ENCODE measurements around the gene COMMD2.

The COMMD2 gene

DNA sequence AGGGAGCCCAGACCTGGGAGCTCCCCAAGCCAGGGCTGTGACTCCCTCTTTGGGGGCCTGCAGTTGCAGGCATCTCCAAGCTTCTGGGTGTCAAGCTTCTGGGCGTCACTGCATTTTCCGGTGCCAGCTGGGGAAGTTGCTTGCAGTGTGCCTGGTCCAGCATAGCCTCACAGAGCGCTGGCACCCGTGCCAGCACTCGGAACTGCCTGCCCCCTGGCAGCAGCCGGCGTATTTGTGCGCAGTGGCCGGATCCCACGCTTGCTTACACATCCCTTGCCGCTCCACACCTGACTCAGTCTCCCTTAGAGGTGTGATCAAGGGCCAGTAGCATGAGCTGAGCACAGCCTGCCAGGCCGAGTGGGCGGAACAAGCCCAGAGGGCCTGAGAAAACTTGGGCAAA, 37.0 kb downstream of the COMMD2 start:
- DNase-seq (ENCODE audit: extremely low read depth, low read depth): no peak
- no peak overlapping the region for H3K4me3 ChIP-seq (replicated peaks; ENCODE audit: low read depth, low read length)
- TF ChIP-seq, protein P1, sequence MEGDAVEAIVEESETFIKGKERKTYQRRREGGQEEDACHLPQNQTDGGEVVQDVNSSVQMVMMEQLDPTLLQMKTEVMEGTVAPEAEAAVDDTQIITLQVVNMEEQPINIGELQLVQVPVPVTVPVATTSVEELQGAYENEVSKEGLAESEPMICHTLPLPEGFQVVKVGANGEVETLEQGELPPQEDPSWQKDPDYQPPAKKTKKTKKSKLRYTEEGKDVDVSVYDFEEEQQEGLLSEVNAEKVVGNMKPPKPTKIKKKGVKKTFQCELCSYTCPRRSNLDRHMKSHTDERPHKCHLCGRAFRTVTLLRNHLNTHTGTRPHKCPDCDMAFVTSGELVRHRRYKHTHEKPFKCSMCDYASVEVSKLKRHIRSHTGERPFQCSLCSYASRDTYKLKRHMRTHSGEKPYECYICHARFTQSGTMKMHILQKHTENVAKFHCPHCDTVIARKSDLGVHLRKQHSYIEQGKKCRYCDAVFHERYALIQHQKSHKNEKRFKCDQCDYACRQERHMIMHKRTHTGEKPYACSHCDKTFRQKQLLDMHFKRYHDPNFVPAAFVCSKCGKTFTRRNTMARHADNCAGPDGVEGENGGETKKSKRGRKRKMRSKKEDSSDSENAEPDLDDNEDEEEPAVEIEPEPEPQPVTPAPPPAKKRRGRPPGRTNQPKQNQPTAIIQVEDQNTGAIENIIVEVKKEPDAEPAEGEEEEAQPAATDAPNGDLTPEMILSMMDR (IDR thresholded peaks at IDR 0.05; ENCODE audit: low read depth, low read length, missing control alignments): no peak

DNA sequence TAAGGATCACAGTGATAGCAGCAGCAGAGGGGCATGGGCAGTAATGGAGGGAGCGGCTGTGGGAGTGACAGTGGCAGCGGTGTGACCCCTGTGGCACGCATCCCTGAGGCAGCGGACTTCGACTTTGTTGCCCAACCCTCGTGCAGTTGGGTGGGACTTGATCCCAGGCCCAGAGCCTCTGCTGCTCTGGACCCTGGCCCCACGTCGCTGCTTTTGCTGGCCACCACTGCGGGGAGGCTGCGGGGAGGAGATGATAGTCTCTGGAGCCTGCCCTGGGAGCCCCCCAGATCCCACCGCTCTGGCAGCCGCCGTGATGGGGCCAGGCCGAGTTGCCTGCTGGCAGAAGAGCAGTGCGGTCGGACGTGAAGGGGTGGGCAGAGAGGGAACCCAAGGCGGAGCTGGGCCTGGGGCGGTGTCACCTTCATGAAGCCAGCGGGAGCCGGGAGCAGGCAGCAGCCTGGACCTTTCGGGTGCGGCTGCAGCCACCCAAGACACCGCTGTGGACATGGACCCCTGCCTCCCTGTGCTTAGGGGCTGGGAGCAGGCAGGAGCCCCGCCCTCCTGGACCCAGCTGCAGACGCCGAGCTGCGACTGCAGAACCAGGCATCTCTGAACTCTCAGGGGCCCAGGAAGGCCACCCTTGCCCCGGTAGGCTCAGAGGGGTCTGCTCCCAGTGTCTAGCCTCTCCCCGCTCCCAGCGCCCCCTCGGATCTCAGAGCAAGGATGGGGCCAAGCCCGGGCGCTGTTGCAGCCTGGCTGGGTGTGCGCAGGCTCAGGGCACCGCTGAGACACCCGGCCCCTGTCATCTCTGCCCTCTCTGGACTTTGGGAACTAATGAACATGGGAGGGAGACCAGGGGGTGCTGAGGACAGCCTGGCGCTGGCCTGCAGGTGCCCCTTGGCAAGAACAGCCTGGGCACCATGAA, 38.3 kb downstream of the COMMD2 start:
- TF ChIP-seq, protein P1 (IDR thresholded peaks at IDR 0.05; ENCODE audit: low read depth, low read length, missing control alignments): no peak
- no peak overlapping the region for H3K4me3 ChIP-seq (replicated peaks; ENCODE audit: low read depth, low read length)
- DNase-seq (ENCODE audit: extremely low read depth, low read depth): no peak

DNA sequence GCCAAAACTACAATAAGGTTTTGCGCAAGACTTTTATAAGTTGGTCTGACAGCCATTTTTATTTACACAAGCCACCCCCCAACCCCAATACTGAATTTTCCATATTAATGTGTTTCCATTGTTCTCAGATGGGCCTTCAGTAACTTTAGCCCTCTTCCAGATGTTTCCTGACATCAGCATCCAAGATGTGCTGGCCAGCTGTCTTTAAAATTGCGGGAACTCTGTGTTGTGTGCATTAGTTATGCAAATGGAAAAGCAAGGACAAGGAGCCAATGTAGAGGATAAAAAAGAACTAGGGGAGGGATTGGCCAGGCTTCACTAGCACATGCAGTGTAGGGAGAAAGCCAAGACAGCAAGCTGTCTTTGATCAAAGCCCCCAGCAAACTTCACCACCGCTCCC, 45.4 kb downstream of the COMMD2 start:
- peak; percentile 73 for DNase-seq (ENCODE audit: extremely low read depth, low read depth)
- TF ChIP-seq, protein P1 (IDR thresholded peaks at IDR 0.05; ENCODE audit: low read depth, low read length, missing control alignments): no peak
- H3K4me3 ChIP-seq (replicated peaks; ENCODE audit: low read depth, low read length): no peak overlapping the region

DNA sequence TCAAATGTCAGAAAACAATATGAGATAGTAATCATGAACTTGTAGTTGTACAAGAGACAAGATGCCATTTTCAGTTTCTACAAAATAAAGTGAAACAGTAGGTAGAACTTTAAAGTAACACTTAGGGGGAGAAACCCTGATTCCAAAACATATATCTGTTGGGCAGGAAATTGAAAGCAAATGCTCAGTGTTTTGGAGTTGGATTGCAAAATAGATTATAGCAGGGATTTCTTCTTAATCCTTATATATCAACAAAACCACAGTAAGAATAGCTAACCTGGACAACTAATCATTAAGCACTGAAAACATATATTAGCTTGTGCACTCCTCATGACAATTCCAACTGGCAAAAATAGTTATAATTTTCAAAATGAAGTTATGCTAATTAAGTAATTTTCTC, 46.9 kb downstream of the COMMD2 start:
- TF ChIP-seq, protein P1 (IDR thresholded peaks at IDR 0.05; ENCODE audit: low read depth, low read length, missing control alignments): no peak
- DNase-seq (ENCODE audit: extremely low read depth, low read depth): peak; percentile 19
- H3K4me3 ChIP-seq (replicated peaks; ENCODE audit: low read depth, low read length): no peak overlapping the region

DNA sequence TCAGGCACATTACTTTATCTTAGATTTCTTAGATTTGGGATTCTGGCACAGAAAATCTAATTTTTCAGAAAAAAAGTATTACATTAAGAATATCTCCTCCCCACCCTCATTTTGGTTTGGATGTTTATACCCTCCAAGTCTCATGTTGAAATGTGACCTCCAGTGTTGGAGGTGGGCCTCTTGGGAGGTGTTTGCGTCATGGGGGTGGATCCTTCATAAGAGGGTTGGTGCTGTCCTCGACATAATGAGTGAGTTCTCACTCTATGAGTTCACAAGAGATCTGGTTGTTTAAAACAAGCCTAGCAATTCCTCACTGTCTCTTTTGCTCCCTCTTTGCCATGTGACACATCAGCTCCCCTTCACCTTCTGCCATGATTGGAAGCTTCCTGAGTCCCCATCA, 48.8 kb downstream of the COMMD2 start:
- H3K4me3 ChIP-seq (replicated peaks; ENCODE audit: low read depth, low read length): no peak overlapping the region
- TF ChIP-seq, protein P1 (IDR thresholded peaks at IDR 0.05; ENCODE audit: low read depth, low read length, missing control alignments): no peak
- DNase-seq (ENCODE audit: extremely low read depth, low read depth): peak; percentile 72

DNA sequence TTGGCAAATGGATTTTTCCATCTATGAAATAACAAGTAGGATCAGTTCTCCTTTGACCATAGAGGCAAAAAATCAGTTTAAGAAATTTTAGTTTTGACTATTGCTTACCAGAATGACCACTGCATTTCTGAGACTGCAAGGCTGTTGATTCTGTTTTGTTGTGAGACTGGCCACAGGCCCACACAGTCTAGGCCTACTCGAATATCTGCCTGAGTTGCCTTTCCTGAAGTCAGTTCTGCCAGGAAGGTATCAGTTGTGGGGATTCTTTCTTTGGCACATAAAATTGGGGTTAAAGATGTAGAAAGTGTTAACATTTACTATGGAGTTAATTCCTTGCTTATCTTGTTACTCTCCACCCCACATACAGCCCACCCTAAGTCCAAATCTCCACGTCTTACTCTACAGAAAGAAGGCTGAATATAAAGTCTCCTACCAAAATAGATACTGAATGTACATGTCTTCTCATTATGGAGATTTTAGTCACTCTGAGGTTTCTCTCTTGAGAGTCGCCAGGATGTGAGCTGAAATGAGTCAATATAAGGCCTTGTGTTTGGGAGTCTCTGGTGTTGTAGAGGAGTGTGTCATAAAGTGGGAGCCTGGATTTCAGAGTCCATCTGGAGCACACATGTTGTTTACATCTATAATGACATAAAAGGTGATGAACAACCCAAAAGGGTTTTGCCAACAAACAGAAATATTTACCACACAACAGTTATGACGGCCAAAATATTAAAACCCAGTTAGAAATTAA, 49.4 kb downstream of the COMMD2 start:
- TF ChIP-seq, protein P1 (IDR thresholded peaks at IDR 0.05; ENCODE audit: low read depth, low read length, missing control alignments): no peak
- no peak overlapping the region for H3K4me3 ChIP-seq (replicated peaks; ENCODE audit: low read depth, low read length)
- DNase-seq (ENCODE audit: extremely low read depth, low read depth): peak; percentile 98
